HG03521 (cell line): ENCODE data around the gene WNT11.

Source experiments
- ATAC-seq: cut with Tn5 transposase; IDR thresholded peaks from one replicate; pipeline ENCODE4 v1.9.1; 2021; ENCODE audit warnings: mild to moderate bottlenecking, moderate library complexity; ENCODE audit not compliant: unreplicated experiment

Gene WNT11

GRCh38 chr11:76158394-76159302, 47.7 kb downstream of the WNT11 start:
- ATAC-seq, result no peak

- no peak for ATAC-seq
These were observed 48.4 kb downstream of the WNT11 start for GRCh38 chr11:76157891-76158290.

- no peak for ATAC-seq
These were observed 49.3 kb downstream of the WNT11 start for GRCh38 chr11:76156971-76157427.

GRCh38 chr11:76155500-76156227, 50.6 kb downstream of the WNT11 start:
- no peak for ATAC-seq

GRCh38 chr11:76153571-76153923, 52.8 kb downstream of the WNT11 start:
- ATAC-seq, result no peak

- ATAC-seq, result peak; percentile 42
These were observed 53.3 kb downstream of the WNT11 start for GRCh38 chr11:76152741-76153570.

- peak; percentile 58 for ATAC-seq
These were observed 54.1 kb downstream of the WNT11 start for GRCh38 chr11:76152086-76152681.

- ATAC-seq, result no peak
These were observed 54.7 kb downstream of the WNT11 start for GRCh38 chr11:76151556-76152085.

GRCh38 chr11:76150141-76150540, 56.2 kb downstream of the WNT11 start:
- ATAC-seq, result no peak

GRCh38 chr11:76149713-76150112, 56.6 kb downstream of the WNT11 start:
- no peak for ATAC-seq

GRCh38 chr11:76148941-76149613, 57.2 kb downstream of the WNT11 start:
- no peak for ATAC-seq

GRCh38 chr11:76148231-76148630, 58.1 kb downstream of the WNT11 start:
- ATAC-seq, result no peak

- ATAC-seq, result no peak
These were observed 59.1 kb downstream of the WNT11 start for GRCh38 chr11:76147106-76147740.

- no peak for ATAC-seq
These were observed 63.0 kb downstream of the WNT11 start for GRCh38 chr11:76143274-76143673.

GRCh38 chr11:76141901-76142588, 64.3 kb downstream of the WNT11 start:
- no peak for ATAC-seq

- no peak for ATAC-seq
These were observed 65.3 kb downstream of the WNT11 start for GRCh38 chr11:76140912-76141574.

GRCh38 chr11:76139314-76139713, 67.0 kb downstream of the WNT11 start:
- no peak for ATAC-seq
